Adrenal gland (tissue), 12 donors: ENCODE results near the gene MAPK4. TPM values are rescaled to one million over a fixed set of nuclear protein-coding genes. Genes with fewer than 3 reads are reported as not detected.
"Not testable (repeated sequence)": the region's sequence is repeated elsewhere in the genome, so short reads cannot be mapped to it uniquely, and the experiment has no call there.

Experiments used
- DNase-seq, 7 donors: peaks; one replicate each; pipeline ENCODE4 v3.0.0-alpha.2; 2019 to 2020
- H3K27ac ChIP-seq, 5 donors: fragments of 200-600 bp; sonication (generic) in 4 of 5; 1 replicate in 3 of 5; 2 replicates in 2 of 5; pipeline versions ENCODE4 v1.5.1 to v1.8.0; 2016 to 2020; ENCODE audit warnings: mild to moderate bottlenecking in 1 of 5
- H3K27me3 ChIP-seq: fragments of 200-600 bp; 2 replicates; pipeline ENCODE4 v1.8.0; 2021
- H3K36me3 ChIP-seq, 2 donors: fragments of 200-600 bp; replicated peaks in 1 of 2; 1 replicate in 1 of 2; 2 replicates in 1 of 2; pipeline versions ENCODE4 v1.5.1 to v1.8.0; 2018 to 2022
- H3K4me1 ChIP-seq, 2 donors: fragments of 200-600 bp; replicated peaks in 1 of 2; 1 replicate in 1 of 2; 2 replicates in 1 of 2; pipeline versions ENCODE4 v1.5.1 to v1.8.0; 2018 to 2021
- H3K4me3 ChIP-seq, 4 donors: fragments of 200-600 bp; sonication (generic) in 3 of 4; one replicate each; pipeline ENCODE4 v1.5.1; 2016 to 2018
- H3K9me3 ChIP-seq, 3 donors: fragments of 200-600 bp; sonication (generic) in 1 of 3; replicated peaks in 1 of 3; 1 replicate in 2 of 3; 2 replicates in 1 of 3; pipeline versions ENCODE4 v1.5.1 to v1.8.0; 2016 to 2021
- POLR2A ChIP-seq, 2 donors: fragments of 450-650 bp; IDR thresholded peaks; one replicate each; pipeline ENCODE4 v1.6.1; 2017; ENCODE audit warnings: antibody characterized with exemption in 2 of 2, mild to moderate bottlenecking in 2 of 2, moderate library complexity in 1 of 2
- WGBS, 4 donors: extraction: QIAGEN DNeasy Blood & Tissue Kit in 2 of 4; methylation state at CpG; one replicate each; pipeline versions ENCODE4 v1.1.5 to v1.1.7; 2013 to 2017; 5-methylcytosine and 5-hydroxymethylcytosine counted together
- intact Hi-C, 2 donors: fragments of 100-400 bp; cut with DNase I; formaldehyde crosslinking; loops; one replicate each; pipeline versions ENCODE4 v1.14.1 to v1.15.0; 2022 to 2023
- polyA plus RNA-seq, 3 donors: library from polyadenylated mRNA; stranded (reverse); fragments of 200-250 nt in 2 of 3; fragments of 350-450 nt in 1 of 3; fragmentation: Illumina TruSeq in 1 of 3; extraction: RNeasy Lipid Tissue Mini Kit (QIAGEN cat#74804) in 1 of 3; gene quantifications; one replicate each; pipeline ENCODE4 v1.2.3, GENCODE V29; 2013 to 2014
- total RNA-seq, 9 donors: library from RNA; depleted of rRNA in 4 of 9; stranded (reverse); fragments of >200 nt in 4 of 9; fragments of 120-200 nt in 1 of 9; fragmentation: NEBNext Ultra II Directional in 1 of 9; extraction: Animal tissue kit (Norgen Biotek cat#: 25700) in 1 of 9; gene quantifications; one replicate each; pipeline versions ENCODE4 v1.1.0 to v1.2.4, GENCODE V29; 2013 to 2023
- TF ChIP-seq, protein P1 (sequence below), 6 experiments: fragments of 450-650 bp in 4 of 6; fragments of 200-600 bp in 2 of 6; sonication (generic) in 1 of 6; IDR thresholded peaks; 1 replicate in 5 of 6; 2 replicates in 1 of 6; pipeline versions ENCODE4 v1.5.1 to v1.8.0; 2016 to 2021; ENCODE audit warnings: antibody characterized with exemption in 6 of 6, mild to moderate bottlenecking in 2 of 6, moderate library complexity in 1 of 6
- donor health status: healthy with polysubstance abuse.
- donor health status: Bipolar disorder and iron deficiency.
- donor health status: DM: yes; HTN: yes; CAD: no.
- donor health status: DM: no; HTN: no; CAD: no.
- donor health status: DM: no; HTN: no; CAD: no.
- donor health status: DM: yes; HTN: yes; CAD: no.

Gene MAPK4
- total and polyA plus RNA-seq, 12 donors, result 16.3 to 231 (median 33.9) TPM

DNA sequence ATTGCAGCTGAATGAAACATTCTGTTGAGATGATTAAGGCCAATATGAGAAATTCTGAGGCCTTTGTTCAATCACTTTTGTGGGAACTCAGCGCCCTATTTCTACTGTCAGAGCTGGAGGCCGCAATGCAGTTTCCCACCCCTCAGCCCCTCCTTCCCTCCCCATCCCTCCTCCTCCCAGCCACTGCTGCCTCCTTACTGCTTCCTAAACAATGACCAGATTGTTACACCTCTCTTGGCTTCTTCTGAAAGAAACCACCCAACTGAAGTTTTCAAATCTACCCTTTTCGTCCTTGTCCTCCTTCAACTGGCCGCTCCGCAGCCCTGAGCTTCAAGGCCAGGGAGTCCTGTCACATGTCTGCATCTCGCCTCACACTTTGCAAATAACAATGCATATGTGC lies 36.7 kb upstream of the MAPK4 start:
- Histone ChIP-seq H3K4me1 (no peaks in the 10 kb centered on the region), H3K36me3 (no peaks in the 10 kb centered on the region), H3K9me3 (no peaks in the 10 kb centered on the region), H3K4me3 (no peak overlapping the region), H3K27ac (no peak overlapping the region), H3K27me3 (no peaks in the 10 kb centered on the region)
- no peak for TF ChIP-seq POLR2A (IDR thresholded peaks at IDR 0.05)
- TF ChIP-seq, protein P1, sequence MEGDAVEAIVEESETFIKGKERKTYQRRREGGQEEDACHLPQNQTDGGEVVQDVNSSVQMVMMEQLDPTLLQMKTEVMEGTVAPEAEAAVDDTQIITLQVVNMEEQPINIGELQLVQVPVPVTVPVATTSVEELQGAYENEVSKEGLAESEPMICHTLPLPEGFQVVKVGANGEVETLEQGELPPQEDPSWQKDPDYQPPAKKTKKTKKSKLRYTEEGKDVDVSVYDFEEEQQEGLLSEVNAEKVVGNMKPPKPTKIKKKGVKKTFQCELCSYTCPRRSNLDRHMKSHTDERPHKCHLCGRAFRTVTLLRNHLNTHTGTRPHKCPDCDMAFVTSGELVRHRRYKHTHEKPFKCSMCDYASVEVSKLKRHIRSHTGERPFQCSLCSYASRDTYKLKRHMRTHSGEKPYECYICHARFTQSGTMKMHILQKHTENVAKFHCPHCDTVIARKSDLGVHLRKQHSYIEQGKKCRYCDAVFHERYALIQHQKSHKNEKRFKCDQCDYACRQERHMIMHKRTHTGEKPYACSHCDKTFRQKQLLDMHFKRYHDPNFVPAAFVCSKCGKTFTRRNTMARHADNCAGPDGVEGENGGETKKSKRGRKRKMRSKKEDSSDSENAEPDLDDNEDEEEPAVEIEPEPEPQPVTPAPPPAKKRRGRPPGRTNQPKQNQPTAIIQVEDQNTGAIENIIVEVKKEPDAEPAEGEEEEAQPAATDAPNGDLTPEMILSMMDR (IDR thresholded peaks at IDR 0.05), result no peak
- intact Hi-C loops, result no loop called here
- DNase-seq, result no peak
- WGBS, 4 donors, result 70 to 76% (median 72%) methylated on average over 6 of the region's 6 CpGs

DNA sequence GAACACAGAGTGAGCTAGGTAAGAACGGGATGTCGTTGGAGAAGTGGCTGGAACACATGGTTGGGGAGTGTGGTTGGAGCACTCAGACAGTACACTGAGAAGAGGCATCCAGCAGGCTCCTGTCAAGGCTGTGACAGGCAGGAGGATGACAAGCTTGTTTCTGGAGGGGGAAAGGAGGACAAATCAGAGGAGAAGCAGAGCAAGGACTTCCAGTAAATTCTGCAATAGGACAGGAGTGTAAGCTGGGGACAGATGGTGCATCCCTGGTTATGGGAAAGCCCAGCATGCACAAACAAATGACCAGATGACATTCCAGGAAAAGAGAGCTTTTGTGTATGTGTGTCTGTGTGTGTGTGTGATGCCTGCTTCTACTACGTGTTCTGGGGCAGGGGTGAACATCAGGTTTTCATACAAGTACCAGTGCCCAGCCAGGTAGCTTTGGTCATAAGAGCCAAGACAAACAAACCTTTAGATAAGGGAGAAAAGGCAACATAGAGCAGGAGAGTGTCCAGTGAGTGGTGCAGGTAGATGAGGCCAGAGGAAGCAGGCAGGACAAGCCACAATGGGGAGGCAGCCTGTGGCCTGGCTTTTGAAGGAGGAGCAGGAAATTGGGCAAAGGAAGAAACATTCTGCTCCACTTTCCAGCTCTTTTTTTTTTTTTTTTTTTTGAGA lies 32.1 kb upstream of the MAPK4 start:
- Histone ChIP-seq H3K4me3 (no peak overlapping the region), H3K4me1 (no peaks in the 10 kb centered on the region), H3K27ac (no peak overlapping the region), H3K27me3 (no peaks in the 10 kb centered on the region), H3K36me3 (no peaks in the 10 kb centered on the region), H3K9me3 (no peaks in the 10 kb centered on the region)
- TF ChIP-seq, protein P1 (IDR thresholded peaks at IDR 0.05), result no peak
- no peak for TF ChIP-seq POLR2A (IDR thresholded peaks at IDR 0.05)
- DNase-seq, result no peak
- intact Hi-C loops, result no loop called here
- WGBS, 4 donors, result 76 to 96% (median 86%) methylated on average over 3 of the region's 3 CpGs

DNA sequence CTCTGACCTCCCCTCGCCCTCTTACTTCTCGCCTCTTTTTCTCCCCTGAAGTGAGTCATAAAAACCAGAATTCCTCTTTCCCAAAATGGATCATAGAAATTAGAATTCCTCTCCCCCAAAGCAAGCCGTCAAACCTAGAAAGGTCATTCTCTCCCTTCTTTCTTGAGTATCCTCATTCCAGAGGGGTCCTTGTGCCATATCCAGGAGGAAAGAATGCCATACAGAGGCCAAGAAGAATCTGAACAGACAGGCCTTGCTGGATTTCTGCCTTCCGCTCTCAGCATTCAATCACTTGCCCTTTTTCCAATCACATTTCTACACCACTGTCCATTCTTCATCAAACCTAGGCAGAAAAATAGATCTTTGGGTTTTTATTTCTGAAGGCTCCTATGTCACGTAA lies 31.1 kb upstream of the MAPK4 start:
- TF ChIP-seq, protein P1 (IDR thresholded peaks at IDR 0.05), result no peak
- TF ChIP-seq POLR2A (IDR thresholded peaks at IDR 0.05), result no peak
- no peaks in the 10 kb centered on the region for H3K4me1 ChIP-seq
- intact Hi-C loops, result no loop called here
- 88 to 93% (median 92%) methylated on average over 5 of the region's 5 CpGs for WGBS, 4 donors
- H3K9me3 ChIP-seq, result peaks cover 0 to 10% (median 0%) of the 10 kb centered on the region in 3 donors
- H3K27ac ChIP-seq, result no peak overlapping the region
- DNase-seq, result no peak
- no peak overlapping the region for H3K4me3 ChIP-seq
- no peaks in the 10 kb centered on the region for H3K36me3 ChIP-seq
- no peaks in the 10 kb centered on the region for H3K27me3 ChIP-seq

DNA sequence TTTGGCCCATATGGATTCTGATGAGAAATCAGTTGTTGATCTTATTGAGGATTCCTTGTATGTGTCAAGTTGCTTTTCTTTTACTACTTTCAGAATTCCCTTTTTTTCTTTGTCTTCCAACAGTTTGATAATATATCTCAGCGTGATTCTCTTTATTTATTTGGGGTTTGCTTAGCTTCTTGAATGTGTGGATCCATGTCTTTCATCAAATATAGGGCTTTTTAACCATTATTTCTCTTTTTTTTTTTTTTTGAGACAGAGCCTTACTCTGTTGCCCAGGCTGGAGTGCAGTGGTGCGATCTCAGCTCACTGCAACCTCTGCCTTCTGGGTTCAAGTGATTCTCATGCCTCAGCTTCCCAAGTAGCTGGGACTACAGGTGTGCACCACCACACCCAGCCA lies 26.1 kb upstream of the MAPK4 start:
- H3K4me3 ChIP-seq, H3K36me3 ChIP-seq, intact Hi-C loops, H3K27me3 ChIP-seq, H3K4me1 ChIP-seq, DNase-seq, H3K27ac ChIP-seq: not testable (repeated sequence)
- peaks cover 0 to 17% (median 0%) of the 10 kb centered on the region in 3 donors for H3K9me3 ChIP-seq
- WGBS, 4 donors, result 75 to 95% (median 89%) methylated on average over 2 of the region's 2 CpGs

DNA sequence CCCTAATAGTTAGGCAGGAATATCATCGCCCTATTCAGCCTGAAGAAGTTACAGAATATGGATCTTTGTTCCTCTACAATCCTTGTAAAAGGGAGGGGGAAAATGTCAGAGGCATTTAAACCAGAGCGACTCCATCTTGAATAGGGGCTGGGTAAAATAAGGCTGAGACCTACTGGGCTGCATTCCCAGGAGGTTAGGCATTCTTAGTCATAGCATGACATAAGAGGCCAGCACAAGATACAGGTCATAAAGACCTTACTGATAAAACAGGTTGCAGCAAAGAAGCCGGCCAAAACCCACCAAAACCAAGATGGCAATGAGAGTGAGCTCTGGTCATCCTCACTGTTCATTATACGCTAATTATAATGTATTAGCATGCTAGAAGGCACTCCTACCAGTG lies 15.4 kb upstream of the MAPK4 start:
- H3K4me1 ChIP-seq, H3K36me3 ChIP-seq, H3K9me3 ChIP-seq, H3K4me3 ChIP-seq, DNase-seq, H3K27me3 ChIP-seq, intact Hi-C loops, H3K27ac ChIP-seq: not testable (repeated sequence)
- WGBS, 4 donors, result 76 to 87% (median 81%) methylated on average over 4 of the region's 4 CpGs
